HG02870 (cell line): ENCODE measurements around the gene PDZD2.

Experiments
- ATAC-seq: cut with Tn5 transposase; IDR thresholded peaks from one replicate; pipeline ENCODE4 v1.9.1; 2021; ENCODE audit warnings: mild to moderate bottlenecking, moderate library complexity; ENCODE audit not compliant: unreplicated experiment

PDZD2 gene

DNA sequence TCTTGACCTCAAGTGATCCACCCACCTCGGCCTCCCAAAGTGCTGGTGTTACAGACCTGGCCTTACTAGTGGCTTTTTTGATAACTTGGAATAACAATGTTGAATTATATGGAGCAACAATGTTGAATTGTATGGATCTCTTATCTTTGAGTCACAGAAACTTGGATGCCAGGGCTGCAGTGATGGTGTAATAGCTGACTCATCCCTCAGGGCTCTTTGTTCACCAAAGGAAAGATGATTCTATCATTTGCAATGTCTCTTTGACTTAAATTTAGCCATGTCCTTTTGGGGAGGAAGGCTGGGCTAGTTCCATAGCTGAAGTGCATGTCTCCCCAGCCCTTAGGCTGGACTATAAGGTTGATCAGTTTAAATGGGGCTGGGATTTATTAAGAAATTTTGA lies 172.3 kb downstream of the PDZD2 start:
- no peak for ATAC-seq

DNA sequence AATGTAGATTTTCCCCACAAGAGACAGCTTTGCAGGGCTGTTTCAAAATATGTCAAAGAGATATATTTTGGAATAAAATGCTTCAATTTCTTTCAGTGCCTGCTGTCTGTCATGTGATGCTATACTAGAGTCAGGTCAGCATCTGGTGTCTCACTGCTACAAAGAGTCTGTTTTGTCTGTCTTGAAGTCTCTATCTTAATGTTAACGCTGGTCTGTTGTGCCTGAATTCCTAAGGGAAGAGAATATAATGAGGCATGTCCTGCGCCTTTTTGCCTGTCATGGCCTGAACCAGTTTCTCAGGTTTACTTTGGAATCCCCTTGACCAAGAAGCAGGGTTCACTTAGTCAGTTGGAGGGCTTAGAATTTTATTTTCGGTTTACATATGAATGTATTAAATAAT lies 176.4 kb downstream of the PDZD2 start:
- ATAC-seq: no peak

DNA sequence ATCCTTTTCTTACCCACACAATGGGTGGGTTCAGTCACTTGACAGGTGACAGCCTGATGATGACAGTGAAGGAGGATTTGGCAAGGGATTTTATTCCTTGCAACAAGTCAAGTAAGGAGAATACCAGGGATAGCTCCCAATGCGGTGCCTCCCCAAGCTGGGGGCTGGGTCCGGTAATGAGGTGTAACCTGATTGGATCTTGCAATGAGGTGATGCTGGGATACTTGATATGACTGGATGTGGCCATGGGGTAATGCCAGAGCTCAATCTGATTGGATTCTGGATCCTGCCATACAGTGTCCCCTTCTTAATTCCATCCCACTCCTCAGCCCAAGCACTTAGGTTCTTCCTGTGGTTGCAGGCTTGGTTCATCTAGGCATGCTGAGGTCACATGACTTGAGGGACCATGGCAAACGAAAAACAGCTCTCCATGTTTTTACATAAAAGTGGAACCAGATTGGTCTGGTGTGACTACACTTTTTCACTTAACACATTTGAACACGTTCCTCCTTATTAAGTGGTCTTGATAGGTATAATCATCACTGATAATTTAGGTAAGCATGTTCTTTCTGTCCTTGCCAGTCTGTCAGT lies 181.1 kb downstream of the PDZD2 start:
- no peak for ATAC-seq

DNA sequence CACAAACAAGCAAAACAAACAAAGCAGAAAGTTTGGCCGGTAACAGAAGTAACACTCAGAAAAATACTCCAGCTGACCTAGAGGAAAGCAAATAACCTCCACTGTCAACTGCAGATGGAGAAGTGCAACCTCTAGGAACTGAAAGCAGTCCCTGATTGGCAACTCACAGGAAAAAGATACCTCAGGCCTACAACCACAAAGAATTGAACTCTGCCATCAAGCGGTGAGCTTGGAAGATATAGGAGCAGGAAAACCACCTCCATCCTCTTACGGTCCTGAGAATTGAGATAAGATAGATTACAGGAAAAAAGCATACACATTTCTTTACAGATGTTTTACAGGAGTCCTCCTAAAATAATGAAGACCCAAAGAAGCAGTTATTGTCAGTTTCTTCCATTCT lies 184.5 kb downstream of the PDZD2 start:
- ATAC-seq: no peak

DNA sequence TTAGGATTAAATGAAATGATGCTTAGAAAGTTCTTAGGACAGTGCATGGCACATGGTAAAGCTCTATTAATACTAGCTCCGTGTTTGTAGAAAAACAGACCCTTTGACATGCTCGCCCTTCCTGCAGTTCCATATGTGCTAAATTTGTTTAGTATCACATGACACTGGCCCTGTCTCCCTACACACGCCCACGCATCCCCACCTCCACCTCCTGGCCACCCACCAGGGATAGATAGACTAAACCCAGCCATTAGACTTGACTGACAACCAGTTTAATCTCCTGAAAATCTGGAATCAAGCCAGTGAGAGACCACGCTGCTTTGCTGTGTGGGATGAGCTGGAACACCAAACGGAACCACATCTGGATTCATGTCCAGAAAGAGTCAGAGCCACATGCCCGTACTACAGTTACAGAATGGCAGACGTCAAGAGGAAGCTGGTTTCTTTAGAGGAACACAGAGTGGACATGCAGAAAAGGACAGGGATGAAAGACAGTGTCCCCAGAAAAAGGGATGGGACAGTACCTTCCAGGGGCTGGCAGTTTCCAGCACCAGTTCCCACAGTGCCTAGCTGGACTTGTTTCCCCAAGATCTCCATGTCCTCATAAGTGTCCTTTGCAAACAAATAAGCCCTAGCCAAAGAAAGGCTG lies 186.1 kb downstream of the PDZD2 start:
- no peak for ATAC-seq

DNA sequence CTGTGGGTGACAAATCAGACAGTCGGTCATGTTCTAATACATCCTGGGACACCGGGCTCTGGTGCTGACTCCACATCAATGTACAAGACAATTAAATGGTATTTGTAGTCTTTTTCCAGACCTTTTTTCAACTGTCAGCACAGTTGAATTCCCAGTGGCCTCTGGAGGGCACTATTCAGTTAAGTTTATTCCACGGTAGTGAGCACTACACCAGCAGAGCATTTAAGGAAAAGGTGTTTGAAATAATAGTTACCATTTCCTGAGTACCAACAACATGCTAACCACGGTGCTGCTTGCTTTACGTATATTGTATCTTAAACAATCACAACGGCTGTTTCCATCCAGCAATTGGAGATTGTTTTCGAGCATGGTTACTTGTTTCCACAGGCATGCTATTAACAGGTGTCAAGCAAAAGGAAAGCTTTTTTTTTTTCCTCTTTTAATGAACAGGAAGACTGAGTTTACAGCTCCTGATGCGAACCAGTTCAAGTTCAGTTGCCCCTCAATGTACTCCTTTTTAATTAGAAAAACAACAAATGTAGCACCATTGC lies 186.7 kb downstream of the PDZD2 start:
- ATAC-seq: peak; percentile 58

DNA sequence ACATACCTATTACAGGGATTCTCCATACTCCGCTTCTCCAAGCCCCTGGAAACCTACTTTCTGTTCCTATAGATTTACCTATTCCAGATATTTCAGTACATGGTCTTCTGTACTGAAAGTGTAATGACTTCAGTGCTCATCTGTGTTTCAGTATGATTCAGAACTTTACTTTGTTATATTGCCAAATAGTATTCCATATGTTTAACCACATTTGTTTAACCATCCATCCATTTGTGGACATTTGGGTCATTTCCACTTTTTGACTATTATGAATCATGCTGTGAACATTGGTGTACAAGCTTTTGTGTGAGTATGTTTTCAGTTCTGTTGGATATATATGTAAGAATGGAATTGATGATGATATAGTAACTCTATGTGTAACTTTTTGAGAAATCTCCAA lies 188.9 kb downstream of the PDZD2 start:
- no peak for ATAC-seq

DNA sequence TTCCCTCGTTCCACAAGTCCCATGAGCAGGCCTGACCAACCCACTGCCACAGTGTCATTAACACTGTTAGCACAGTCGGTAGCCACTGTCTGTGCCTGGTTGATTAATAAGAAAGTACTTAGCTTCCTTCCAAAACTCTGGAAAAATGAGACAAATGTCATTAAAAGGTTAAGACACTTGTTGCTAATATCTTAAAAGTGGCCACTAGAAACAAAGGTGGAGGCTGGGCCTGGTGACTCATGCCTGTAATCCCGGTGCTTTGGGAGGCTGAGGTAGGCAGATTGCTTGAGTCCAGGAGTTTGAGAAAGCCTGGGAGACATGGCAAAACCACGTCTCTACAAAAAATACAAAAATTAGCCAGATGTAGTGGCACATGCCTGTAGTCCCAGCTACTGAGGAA lies 194.0 kb downstream of the PDZD2 start:
- ATAC-seq: no peak

DNA sequence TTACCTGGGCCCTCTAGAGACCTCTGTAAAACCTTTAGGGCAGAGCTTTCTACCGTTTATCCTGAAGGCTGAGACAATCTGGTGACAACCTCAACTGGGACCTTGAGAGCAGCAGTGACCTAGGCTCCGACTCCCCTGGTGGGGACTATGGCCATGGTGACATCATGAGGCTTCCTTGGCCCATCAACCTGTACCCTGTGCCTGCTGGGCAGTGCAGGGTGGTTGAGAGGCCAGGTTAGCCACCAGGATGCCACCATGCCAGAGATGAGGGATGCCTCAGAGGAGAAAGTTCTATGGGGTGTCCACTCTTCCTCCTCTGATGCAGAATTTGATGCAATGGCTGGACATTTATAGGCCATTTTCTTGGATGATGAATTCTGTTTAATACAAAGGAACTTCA lies 194.8 kb downstream of the PDZD2 start:
- ATAC-seq: no peak

DNA sequence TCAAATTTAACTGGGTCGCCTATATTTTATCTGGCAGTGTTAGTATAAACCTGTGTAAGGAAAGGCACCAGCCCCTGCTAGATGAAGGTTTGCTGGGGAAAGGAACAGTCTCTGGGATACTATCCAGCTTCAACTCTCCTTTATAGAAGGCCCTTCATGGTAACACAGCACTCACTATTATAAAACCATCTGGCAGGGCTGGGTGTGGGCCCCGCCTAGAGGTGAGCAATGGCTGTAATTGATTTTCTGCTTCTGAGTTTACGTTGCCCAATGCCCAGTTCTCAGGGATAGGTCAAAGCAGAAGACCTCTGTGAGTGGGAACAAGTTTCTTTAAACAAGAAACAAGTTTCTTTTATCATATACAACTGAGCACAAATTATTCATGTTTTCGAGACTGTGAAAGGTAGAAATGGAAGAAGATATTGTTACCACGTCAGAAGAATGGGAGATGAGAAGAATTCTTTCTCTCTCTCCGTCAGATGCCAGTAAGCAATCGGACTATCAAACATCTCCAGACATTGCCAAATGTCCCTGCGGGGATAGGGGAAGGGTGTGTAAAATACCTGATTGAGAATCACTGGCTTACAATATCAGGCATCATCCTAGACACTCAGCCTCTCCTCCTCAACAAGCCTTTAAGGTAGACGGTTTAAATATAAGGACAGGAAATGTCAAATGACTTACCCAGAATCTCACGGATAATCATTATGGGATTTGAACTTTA lies 205.9 kb downstream of the PDZD2 start:
- no peak for ATAC-seq

DNA sequence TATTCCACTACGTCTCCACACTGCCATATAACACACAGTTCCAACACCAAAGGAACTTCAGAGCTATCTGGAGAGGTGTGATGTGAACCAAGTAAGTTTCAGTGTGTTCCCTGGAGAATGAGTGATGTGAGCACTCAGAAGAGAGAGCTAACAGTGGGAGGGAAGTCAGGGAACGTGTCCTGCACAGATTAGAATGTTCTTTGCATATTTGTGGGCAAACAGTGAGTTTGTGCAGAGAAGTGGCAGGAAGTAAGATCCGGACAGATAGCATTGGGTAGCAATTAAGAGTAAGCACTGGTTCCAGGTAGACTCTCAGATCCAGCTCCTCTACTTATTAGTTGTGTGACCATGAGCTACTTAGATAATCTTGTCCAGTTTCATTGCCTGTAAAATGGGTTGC lies 206.4 kb downstream of the PDZD2 start:
- no peak for ATAC-seq

DNA sequence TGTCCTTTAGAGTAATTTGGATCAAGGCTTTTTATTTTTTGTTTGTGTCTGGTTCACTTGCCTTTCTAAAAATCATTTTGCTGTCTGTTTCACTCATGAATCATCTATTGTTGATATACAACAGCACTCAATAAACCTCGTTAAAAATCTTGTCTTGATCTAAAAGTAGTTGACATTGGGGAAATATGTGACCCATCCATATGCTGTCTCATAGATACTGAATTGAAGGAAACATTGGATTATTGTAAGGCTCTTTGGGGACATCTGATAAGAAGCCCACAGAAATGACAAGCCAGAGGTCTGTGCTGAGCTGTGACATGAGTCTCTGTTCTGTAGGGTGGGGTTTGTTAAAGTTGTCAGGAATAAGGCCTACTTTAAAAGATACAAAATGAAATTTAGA lies 208.0 kb downstream of the PDZD2 start:
- ATAC-seq: no peak

DNA sequence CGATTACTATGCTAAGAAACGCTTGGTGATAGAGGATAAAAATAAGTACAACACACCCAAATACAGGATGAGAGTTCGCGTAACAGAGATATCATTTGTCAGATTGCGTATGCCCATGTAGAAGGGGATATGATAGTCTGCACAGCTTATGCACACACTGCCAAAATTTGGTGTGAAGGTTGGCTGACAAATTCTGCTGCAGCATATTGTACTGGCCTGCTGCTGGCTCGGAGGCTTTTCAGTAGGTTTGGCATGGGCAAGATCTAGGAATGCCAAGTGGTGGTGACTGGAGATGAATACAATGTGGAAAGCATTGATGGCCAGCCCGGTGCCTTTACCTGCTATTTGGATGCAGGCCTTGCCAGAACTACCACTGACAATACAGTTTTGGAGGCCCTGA lies 208.4 kb downstream of the PDZD2 start:
- ATAC-seq: no peak

DNA sequence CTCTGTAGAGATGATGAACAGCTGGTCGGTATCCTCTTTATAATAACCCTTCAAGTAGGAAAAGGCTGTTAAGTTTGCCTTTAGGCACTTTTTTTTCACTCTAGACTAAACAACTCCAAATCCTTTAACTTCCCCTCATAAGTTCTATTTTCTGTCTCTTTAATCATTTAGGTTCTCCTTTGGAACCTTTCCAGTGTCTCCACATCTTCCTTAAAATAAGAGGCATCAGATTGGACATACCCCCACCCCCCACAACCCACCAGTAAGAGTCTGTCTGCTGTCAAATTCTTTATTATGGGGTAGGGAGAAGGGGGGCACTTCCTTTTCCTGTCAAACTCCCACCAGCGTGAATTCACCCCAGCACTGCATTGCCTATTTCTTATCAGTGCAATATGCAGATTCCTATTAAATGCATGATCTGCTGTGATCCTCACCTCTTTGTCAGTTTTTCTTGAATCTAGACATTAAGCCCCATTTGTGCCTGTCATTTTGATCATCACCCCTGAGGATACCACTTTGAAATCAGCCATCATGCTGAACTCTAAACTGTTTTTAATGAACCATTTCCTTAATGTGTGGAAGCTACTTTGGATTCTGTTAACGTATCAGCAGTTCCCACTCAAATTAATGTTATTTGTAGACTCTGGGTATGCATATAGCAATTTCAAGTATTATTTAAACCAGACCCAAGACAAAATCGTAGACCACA lies 212.2 kb downstream of the PDZD2 start:
- no peak for ATAC-seq

DNA sequence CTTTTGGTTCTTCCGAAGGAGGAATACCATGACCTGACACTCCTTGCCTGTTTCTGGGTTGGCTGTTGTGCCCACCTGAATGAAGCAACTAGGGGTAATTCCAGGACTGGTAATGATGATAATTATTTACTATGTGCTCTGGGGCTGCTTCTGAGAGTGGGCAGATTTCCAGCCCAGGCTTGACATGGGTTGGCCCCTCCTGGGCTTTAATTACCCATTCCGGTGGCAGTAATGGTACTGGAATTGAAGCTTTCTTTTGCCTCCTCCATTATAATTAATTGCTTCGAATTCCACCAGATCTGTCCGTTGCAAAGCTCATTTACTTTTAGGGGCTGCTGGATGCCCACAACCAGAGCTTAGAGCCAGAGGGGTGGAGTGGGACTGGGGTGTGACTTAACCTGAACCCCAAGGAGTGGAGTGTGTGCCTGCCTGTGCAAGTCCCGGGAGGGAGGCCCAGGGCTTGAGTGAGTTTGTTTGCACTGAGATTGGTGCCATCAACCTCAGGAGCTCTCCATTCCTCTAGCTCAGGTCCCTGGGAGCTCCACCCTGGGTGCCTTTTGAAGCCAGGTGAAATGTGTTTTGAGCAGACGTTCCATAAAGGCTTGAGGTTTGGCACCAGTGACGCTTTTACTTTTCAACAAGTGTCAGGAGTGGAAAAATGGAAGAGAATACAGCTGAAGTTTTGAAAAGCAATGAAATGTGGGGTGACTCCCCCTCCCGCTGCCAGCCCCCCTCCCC lies 214.6 kb downstream of the PDZD2 start:
- no peak for ATAC-seq

DNA sequence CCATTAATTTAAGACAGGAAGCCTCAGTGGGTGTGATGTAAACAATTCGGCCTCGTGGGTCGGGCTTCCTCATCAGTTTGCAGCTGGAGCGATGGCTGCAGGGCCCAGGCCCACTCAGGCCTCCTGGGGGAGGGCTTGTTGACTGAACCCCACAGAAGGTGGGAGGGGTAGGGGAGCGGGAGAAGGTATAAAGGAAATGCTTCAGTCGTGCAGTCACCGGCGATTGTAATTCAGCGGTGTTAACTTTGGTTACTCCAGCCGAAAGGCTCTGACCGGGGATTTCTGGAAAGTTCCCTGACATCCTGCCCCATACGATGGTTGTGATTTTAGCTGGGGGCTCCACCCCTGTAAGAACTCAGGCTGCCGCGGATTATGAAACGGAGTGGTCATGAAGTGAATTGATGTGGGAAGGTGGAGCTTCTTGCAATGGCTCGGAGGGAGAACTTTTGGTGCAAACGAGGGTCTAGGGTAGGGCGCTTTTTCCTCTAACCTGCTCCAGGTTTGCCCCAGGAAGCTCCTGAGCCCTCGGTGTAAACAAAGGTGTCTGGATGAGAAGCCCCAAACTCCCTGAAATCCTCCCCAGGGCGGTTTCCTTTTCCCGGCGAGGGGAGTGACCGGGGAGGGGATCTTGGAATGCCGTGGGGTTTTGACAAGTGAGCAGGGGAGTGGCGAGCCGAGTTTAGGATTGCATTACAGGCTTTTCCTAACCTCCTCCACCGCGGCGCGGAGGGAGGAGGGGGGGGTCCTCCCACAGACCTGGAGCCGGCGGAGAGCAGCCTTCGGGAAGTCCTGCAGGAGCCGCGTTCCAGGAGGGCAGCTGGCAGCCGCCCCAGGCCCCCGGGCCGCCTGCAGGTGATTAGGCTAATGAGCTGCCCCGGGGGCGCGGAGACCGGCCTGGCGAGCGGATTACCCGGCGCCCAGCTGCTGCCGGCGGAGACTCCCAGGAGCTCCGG lies 215.5 kb downstream of the PDZD2 start:
- ATAC-seq: no peak

DNA sequence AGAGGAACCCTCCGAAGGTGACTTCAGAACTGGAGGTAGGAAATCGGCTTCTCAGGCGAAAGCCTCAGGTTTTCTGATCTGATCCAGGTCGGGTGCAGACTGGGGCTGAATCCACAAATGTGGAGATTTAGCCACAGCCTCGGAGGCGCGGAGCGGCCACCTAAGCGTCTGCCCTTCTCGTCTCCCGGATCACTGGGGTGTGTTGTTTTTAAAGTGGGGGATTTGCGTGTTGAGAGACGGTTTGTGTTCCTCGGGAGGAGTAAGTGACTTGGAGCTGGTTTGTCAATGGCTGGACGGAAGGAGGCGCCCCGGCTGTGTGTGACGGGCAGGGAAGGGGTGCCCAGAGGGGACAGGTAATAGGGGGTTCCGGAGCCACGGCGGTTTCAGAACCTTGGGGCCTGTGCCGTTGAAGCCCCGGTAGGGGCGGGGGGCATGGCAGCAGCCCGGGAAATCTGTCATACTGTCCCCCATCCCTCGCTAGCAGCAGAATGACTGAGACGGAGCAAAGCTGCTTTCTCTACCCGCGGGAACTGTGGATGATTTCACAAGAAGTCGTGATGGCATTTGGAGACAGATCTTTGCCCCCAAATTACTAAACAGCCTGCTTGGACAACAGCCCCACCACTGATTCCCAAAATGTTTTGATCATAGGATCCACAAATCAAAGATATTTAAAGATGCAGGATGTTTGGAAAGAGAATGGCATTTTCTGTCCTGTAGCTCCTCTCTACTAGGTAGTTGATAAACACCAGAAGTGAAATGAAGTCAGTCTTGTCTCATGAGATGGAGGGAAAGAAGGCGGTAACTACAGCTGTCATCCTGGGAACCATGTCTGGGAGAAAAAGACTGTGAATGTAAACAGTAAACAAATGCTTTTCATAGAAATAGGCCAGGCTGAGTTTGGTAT lies 216.5 kb downstream of the PDZD2 start:
- ATAC-seq: no peak

DNA sequence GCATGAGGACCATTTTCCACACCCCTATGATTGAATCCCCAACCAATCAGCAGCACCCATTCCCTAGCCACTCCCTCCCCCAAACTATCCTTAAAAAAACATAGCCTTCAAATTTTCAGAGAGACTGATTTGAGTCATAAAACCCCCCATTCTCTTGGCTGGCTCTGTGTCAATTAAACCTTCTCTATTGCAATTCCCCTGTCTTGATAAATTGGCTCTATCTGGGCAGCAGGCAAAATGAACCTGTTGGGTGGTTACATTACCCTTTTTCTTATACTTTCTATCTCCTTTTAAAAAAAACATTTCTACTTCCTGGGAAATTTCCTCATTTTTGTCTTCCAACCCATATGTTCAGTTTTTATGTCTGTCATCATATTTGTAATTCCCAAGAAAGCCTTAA lies 220.2 kb downstream of the PDZD2 start:
- ATAC-seq: no peak

DNA sequence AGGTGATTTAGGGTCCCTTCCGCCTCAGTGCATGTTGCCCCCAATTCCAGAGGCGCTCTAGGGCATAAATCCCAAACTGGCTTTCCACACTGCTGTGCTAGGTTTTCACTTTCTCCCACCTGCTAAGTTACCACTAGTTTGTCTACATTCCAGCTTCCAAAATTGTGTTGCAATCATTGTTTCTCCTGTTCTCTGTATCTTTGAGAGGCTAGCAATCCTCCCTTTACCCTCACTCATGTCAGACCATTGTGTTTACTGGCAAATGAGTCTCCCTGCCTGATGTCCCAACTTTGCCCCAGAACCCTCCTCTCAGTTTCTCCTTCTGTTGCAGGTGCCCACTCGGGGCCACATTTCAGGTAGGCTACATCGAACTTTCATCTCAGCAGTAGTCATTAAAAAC lies 221.3 kb downstream of the PDZD2 start:
- no peak for ATAC-seq
